ENCODE measurements around the gene SLC26A5. TPM values are rescaled to one million over a fixed set of nuclear protein-coding genes. Genes with fewer than 3 reads are reported as not detected.
"Not testable (repeated sequence)": the region's sequence is repeated elsewhere in the genome, so short reads cannot be mapped to it uniquely, and the experiment has no call there.

Gene SLC26A5, protein sequence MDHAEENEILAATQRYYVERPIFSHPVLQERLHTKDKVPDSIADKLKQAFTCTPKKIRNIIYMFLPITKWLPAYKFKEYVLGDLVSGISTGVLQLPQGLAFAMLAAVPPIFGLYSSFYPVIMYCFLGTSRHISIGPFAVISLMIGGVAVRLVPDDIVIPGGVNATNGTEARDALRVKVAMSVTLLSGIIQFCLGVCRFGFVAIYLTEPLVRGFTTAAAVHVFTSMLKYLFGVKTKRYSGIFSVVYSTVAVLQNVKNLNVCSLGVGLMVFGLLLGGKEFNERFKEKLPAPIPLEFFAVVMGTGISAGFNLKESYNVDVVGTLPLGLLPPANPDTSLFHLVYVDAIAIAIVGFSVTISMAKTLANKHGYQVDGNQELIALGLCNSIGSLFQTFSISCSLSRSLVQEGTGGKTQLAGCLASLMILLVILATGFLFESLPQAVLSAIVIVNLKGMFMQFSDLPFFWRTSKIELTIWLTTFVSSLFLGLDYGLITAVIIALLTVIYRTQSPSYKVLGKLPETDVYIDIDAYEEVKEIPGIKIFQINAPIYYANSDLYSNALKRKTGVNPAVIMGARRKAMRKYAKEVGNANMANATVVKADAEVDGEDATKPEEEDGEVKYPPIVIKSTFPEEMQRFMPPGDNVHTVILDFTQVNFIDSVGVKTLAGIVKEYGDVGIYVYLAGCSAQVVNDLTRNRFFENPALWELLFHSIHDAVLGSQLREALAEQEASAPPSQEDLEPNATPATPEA
- under 1 TPM; 0.35 to 0.53 TPM for total RNA-seq
- polyA plus RNA-seq (2013, experiment 1 of 2): not detected
- not detected for polyA plus RNA-seq (2013, experiment 2 of 2)
- long read RNA-seq, experiment 1: 0 reads
- long read RNA-seq, experiment 2, partial matches to known transcripts: 0 of 8 reads
- long read RNA-seq, experiment 2, other reads (novel, unspliced or antisense): 8 of 8 reads
- long read RNA-seq, experiment 3, partial matches to known transcripts: 0 of 1 reads
- long read RNA-seq, experiment 3, other reads (novel, unspliced or antisense): 1 of 1 reads
- long read RNA-seq, experiment 4: 0 reads

DNA sequence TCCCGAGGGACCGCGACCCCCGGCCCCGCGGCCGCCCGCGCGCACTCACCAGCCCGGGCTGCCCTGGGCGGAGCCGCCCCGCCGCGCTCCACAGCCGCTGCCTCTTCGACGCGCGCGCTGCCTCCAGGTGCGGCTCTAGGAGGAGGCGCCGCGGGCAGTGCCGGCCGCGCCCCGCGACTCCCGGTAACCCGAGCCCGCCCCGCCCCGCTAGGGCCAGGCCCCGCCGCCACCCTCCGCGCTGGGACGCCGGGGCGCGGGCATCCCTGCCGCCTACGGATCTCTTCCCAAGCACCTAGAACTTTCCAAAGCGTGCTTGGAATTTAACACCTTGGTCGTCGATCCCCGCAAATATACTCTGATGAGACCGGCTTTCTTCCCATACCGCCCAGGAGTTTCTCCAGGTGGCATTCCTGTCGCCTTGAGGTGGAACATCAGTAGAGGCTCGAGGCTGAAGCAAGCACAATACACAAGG lies at the start of gene SLC26A5:
Gene SLC26A5 (minus strand): TSS at position 159 of the 472 bp plus-strand sequence. CDS start 24,693 bp downstream, outside the sequence.
- TF ChIP-seq CTCF (conservative IDR thresholded peaks at IDR 0.05): no peak
- H3K9me3 Mint-ChIP-seq: peaks cover 4% of the 10 kb centered on the region

DNA sequence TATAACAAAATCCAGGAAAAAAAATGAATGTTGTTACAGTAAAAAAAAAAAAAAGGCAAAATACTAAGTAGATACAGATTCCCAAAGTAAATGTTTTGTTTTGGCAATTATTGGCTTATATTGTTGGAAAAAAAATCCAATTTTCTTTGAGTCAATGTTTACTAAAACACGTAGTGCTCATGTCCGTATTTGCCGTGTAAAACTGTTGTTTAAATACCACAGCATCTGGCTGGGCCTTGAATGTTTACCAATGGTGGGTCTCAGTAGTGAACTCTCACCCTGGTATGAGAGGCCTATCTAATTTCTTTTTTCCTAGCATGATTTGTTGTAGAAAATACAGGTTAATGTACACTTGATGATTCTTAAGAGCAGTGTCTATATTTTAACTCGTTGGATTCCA lies 41.4 kb upstream of the SLC26A5 start:
- H3K27me3 ChIP-seq (ENCODE audit: control insufficient read depth, insufficient read depth, low read length, poor library complexity, severe bottlenecking): no peaks in the 10 kb centered on the region
- 95% methylated on average over 3 to 4 of the region's 4 CpGs for WGBS, 2 experiments (ENCODE audit: insufficient coverage in 1 of 2, insufficient read length in 1 of 2)
- no peak overlapping the region for H3K27ac Mint-ChIP-seq

More for the DNA sequence above, at the start of gene SLC26A5:
- H3K27me3 Mint-ChIP-seq (ENCODE audit: insufficient read depth): peaks cover 85% of the 10 kb centered on the region
- Histone ChIP-seq H3K9ac (ENCODE audit: extremely low read depth, low read length, poor library complexity, severe bottlenecking) (no peak within 1 kb of the TSS), H3K36me3 (ENCODE audit: control insufficient read depth, insufficient read depth, low read length) (no peaks in the 10 kb centered on the region), H3K9me3 (ENCODE audit: control insufficient read depth, low read length) (no peaks in the 10 kb centered on the region), H3K27me3 (ENCODE audit: control insufficient read depth, insufficient read depth, low read length, poor library complexity, severe bottlenecking) (peaks cover 62% of the 10 kb centered on the region), H3K4me1 (ENCODE audit: control insufficient read depth, insufficient read depth, low read length) (peaks cover 6% of the 10 kb centered on the region), H3K27ac (ENCODE audit: low read depth, low read length) (no peak within 1 kb of the TSS), H3K4me3 (ENCODE audit: low read length) (peak within 1 kb of the TSS; percentile 77)
- H3K27ac Mint-ChIP-seq: no peak within 1 kb of the TSS
- H3K36me3 Mint-ChIP-seq (ENCODE audit: low read depth): no peaks in the 10 kb centered on the region
- WGBS, 2 experiments (ENCODE audit: insufficient coverage in 1 of 2, insufficient read length in 1 of 2): 3 to 4% methylated on average over 21 to 54 of the region's 54 CpGs
- peak; percentile 89 for DNase-seq
- H3K4me3 Mint-ChIP-seq: peak within 1 kb of the TSS; percentile 54
- peaks cover 5% of the 10 kb centered on the region for H3K4me1 Mint-ChIP-seq

GRCh38 chr7:103486873-103487272 lies 40.9 kb upstream of the SLC26A5 start:
- not testable (repeated sequence) for H3K9me3 ChIP-seq (ENCODE audit: control insufficient read depth, low read length); H3K4me3 Mint-ChIP-seq; H3K27ac ChIP-seq (ENCODE audit: low read depth, low read length); H3K27ac Mint-ChIP-seq; H3K36me3 ChIP-seq (ENCODE audit: control insufficient read depth, insufficient read depth, low read length); H3K36me3 Mint-ChIP-seq (ENCODE audit: low read depth); H3K27me3 Mint-ChIP-seq (ENCODE audit: insufficient read depth); H3K4me1 ChIP-seq (ENCODE audit: control insufficient read depth, insufficient read depth, low read length); H3K4me3 ChIP-seq (ENCODE audit: low read length); H3K9me3 Mint-ChIP-seq; H3K4me1 Mint-ChIP-seq; DNase-seq; H3K9ac ChIP-seq (ENCODE audit: extremely low read depth, low read length, poor library complexity, severe bottlenecking); H3K27me3 ChIP-seq (ENCODE audit: control insufficient read depth, insufficient read depth, low read length, poor library complexity, severe bottlenecking)
- 80 to 94% methylated on average over 1 to 3 of the region's 3 CpGs for WGBS, 2 experiments (ENCODE audit: insufficient coverage in 1 of 2, insufficient read length in 1 of 2)

More for the DNA sequence above, 41.4 kb upstream of the SLC26A5 start:
- Histone ChIP-seq H3K27ac (ENCODE audit: low read depth, low read length) (no peak overlapping the region), H3K4me3 (ENCODE audit: low read length) (no peak overlapping the region), H3K9me3 (ENCODE audit: control insufficient read depth, low read length) (no peaks in the 10 kb centered on the region), H3K9ac (ENCODE audit: extremely low read depth, low read length, poor library complexity, severe bottlenecking) (no peak overlapping the region), H3K36me3 (ENCODE audit: control insufficient read depth, insufficient read depth, low read length) (no peaks in the 10 kb centered on the region), H3K4me1 (ENCODE audit: control insufficient read depth, insufficient read depth, low read length) (no peaks in the 10 kb centered on the region)
- H3K4me1 Mint-ChIP-seq: no peaks in the 10 kb centered on the region
- no peak for DNase-seq
- H3K36me3 Mint-ChIP-seq (ENCODE audit: low read depth): no peaks in the 10 kb centered on the region
- no peaks in the 10 kb centered on the region for H3K9me3 Mint-ChIP-seq
- no peaks in the 10 kb centered on the region for H3K27me3 Mint-ChIP-seq (ENCODE audit: insufficient read depth)
- TF ChIP-seq CTCF (conservative IDR thresholded peaks at IDR 0.05): no peak
- no peak overlapping the region for H3K4me3 Mint-ChIP-seq
